HEK293 (cell line): ENCODE results near the gene LPP.

Source experiments
- CTCF ChIP-seq: fragments of 450-650 bp; formaldehyde crosslinking; IDR thresholded peaks from 2 replicates; pipeline ENCODE4 v1.5.1; 2016; ENCODE audit warnings: missing biosample characterization, missing genetic modification characterization
- MYNN ChIP-seq: fragments of 450-650 bp; formaldehyde crosslinking; IDR thresholded peaks from 2 replicates; pipeline ENCODE4 v1.5.1; 2016; ENCODE audit warnings: missing biosample characterization, missing genetic modification characterization, borderline replicate concordance
- REST ChIP-seq: fragments of 450-650 bp; formaldehyde crosslinking; IDR thresholded peaks from 2 replicates; pipeline ENCODE4 v1.5.1; 2016; ENCODE audit warnings: missing biosample characterization, missing genetic modification characterization
- YY1 ChIP-seq: fragments of 450-650 bp; formaldehyde crosslinking; IDR thresholded peaks from 2 replicates; pipeline ENCODE4 v1.5.1; 2018; ENCODE audit warnings: missing biosample characterization, missing genetic modification characterization
- ZBTB44 ChIP-seq: fragments of 450-650 bp; IDR thresholded peaks from 2 replicates; pipeline ENCODE4 v1.5.1; 2018; ENCODE audit warnings: missing biosample characterization, mild to moderate bottlenecking, missing genetic modification characterization
- ZFP3 ChIP-seq: fragments of 450-650 bp; formaldehyde crosslinking; IDR thresholded peaks from 2 replicates; pipeline ENCODE4 v1.5.1; 2016; ENCODE audit warnings: low read depth, missing biosample characterization, missing genetic modification characterization
- ZNF140 ChIP-seq: fragments of 450-650 bp; formaldehyde crosslinking; IDR thresholded peaks from 2 replicates; pipeline ENCODE4 v1.5.1; 2016; ENCODE audit warnings: missing biosample characterization, missing genetic modification characterization
- ZNF239 ChIP-seq: fragments of 450-650 bp; formaldehyde crosslinking; IDR thresholded peaks from 2 replicates; pipeline ENCODE4 v1.5.1; 2016; ENCODE audit warnings: missing biosample characterization, missing genetic modification characterization
- ZNF529 ChIP-seq: fragments of 450-650 bp; formaldehyde crosslinking; IDR thresholded peaks from 2 replicates; pipeline ENCODE4 v1.5.1; 2017; ENCODE audit warnings: missing genetic modification characterization, missing biosample characterization; ENCODE audit not compliant: insufficient replicate concordance
- ZNF549 ChIP-seq: fragments of 450-650 bp; IDR thresholded peaks from 2 replicates; pipeline ENCODE4 v1.5.1; 2018; ENCODE audit warnings: missing biosample characterization, missing genetic modification characterization, mild to moderate bottlenecking, inconsistent platforms, moderate library complexity
- ZNF600 ChIP-seq: fragments of 450-650 bp; formaldehyde crosslinking; IDR thresholded peaks from 2 replicates; pipeline ENCODE4 v1.5.1; 2016; ENCODE audit warnings: missing biosample characterization, missing genetic modification characterization
- ZNF670 ChIP-seq: fragments of 450-650 bp; formaldehyde crosslinking; IDR thresholded peaks from 2 replicates; pipeline ENCODE4 v1.5.1; 2016; ENCODE audit warnings: missing biosample characterization, missing genetic modification characterization, low read depth
- ZNF785 ChIP-seq: fragments of 450-650 bp; formaldehyde crosslinking; IDR thresholded peaks from 2 replicates; pipeline ENCODE4 v1.5.1; 2016; ENCODE audit warnings: missing biosample characterization, missing genetic modification characterization

GRCh38 chr3:188605231-188605630 lies 451.3 kb downstream of the LPP start:
- no peak for TF ChIP-seq ZNF239
- TF ChIP-seq CTCF (tag by site-specific recombination) = no peak
- no peak for TF ChIP-seq ZNF549 (tag by site-specific recombination)
- TF ChIP-seq REST = no peak
- no peak for TF ChIP-seq ZNF140 (tag by site-specific recombination)
- no peak for TF ChIP-seq ZNF785 (tag by site-specific recombination)
- TF ChIP-seq ZBTB44 (tag by site-specific recombination) = no peak
- TF ChIP-seq ZNF529 (tag by site-specific recombination) = no peak
- TF ChIP-seq ZNF670 = no peak
- no peak for TF ChIP-seq MYNN (tag by site-specific recombination)
- no peak for TF ChIP-seq ZFP3 (tag by site-specific recombination)
- no peak for TF ChIP-seq YY1 (tag by site-specific recombination)
- TF ChIP-seq ZNF600 (tag by site-specific recombination) = no peak
